H9 (cell line): ENCODE measurements around the gene KLF17. TPM values are rescaled to one million over a fixed set of nuclear protein-coding genes. Genes with fewer than 3 reads are reported as not detected.

ENCODE experiments used
- DNase-seq: peaks from one replicate; pipeline ENCODE4 v3.0.0-alpha.2; 2017
- H2AFZ ChIP-seq: one replicate; pipeline ENCODE4 v1.6.1; 2013; ENCODE audit warnings: mild to moderate bottlenecking, low read length, control low read depth, moderate library complexity
- H2AK5ac ChIP-seq: 2 replicates; pipeline ENCODE4 v1.6.1; 2013; ENCODE audit warnings: low read length, control low read depth, mixed read lengths; ENCODE audit not compliant: insufficient read length
- H2BK120ac ChIP-seq: one replicate; pipeline ENCODE4 v1.6.1; 2013; ENCODE audit warnings: low read depth, mild to moderate bottlenecking, low read length, control low read depth, inconsistent platforms; ENCODE audit not compliant: poor library complexity, severe bottlenecking
- H2BK12ac ChIP-seq: 2 replicates; pipeline ENCODE4 v1.6.1; 2013; ENCODE audit warnings: low read length, control low read depth, mixed read lengths, low read depth; ENCODE audit not compliant: insufficient read length
- H2BK15ac ChIP-seq: 2 replicates; pipeline ENCODE4 v1.6.1; 2013; ENCODE audit warnings: low read depth, low read length, control low read depth
- H2BK20ac ChIP-seq: one replicate; pipeline ENCODE4 v1.6.1; 2013; ENCODE audit warnings: low read depth, mild to moderate bottlenecking, low read length, control low read depth, inconsistent platforms; ENCODE audit not compliant: poor library complexity, severe bottlenecking
- H2BK5ac ChIP-seq: 2 replicates; pipeline ENCODE4 v1.6.1; 2013; ENCODE audit warnings: low read length, control low read depth, mixed read lengths; ENCODE audit not compliant: insufficient read length
- H3K14ac ChIP-seq: 2 replicates; pipeline ENCODE4 v1.6.1; 2013; ENCODE audit warnings: low read length, control low read depth; ENCODE audit not compliant: insufficient read depth
- H3K18ac ChIP-seq: 2 replicates; pipeline ENCODE4 v1.6.1; 2013; ENCODE audit warnings: low read depth, mild to moderate bottlenecking, mixed read lengths, low read length, control low read depth; ENCODE audit not compliant: insufficient read length
- H3K23ac ChIP-seq: 2 replicates; pipeline ENCODE4 v1.6.1; 2013; ENCODE audit warnings: low read length, control low read depth, mixed read lengths, low read depth; ENCODE audit not compliant: insufficient read length
- H3K23me2 ChIP-seq: 2 replicates; pipeline ENCODE4 v1.6.1; 2013; ENCODE audit warnings: low read depth, mild to moderate bottlenecking, mixed read lengths, low read length, control low read depth; ENCODE audit not compliant: insufficient read length, poor library complexity, severe bottlenecking
- H3K27ac ChIP-seq: 2 replicates; pipeline ENCODE4 v1.5.1; 2013; ENCODE audit warnings: low read length, control low read depth, mixed read lengths, low read depth; ENCODE audit not compliant: insufficient read length
- H3K27me3 ChIP-seq: 2 replicates; pipeline ENCODE4 v1.6.1; 2013; ENCODE audit warnings: low read length, control low read depth, inconsistent platforms; ENCODE audit not compliant: insufficient read depth
- H3K4ac ChIP-seq: 2 replicates; pipeline ENCODE4 v1.6.1; 2013; ENCODE audit warnings: low read depth, mild to moderate bottlenecking, control low read depth, inconsistent platforms, low read length, moderate library complexity
- H3K4me1 ChIP-seq: 2 replicates; pipeline ENCODE4 v1.6.1; 2013; ENCODE audit warnings: low read length, control low read depth, inconsistent platforms; ENCODE audit not compliant: insufficient read depth
- H3K4me2 ChIP-seq: 2 replicates; pipeline ENCODE4 v1.6.1; 2013; ENCODE audit warnings: low read length, control low read depth, mixed read lengths; ENCODE audit not compliant: insufficient read length, insufficient read depth
- H3K56ac ChIP-seq: 2 replicates; pipeline ENCODE4 v1.6.1; 2013; ENCODE audit warnings: low read depth, mild to moderate bottlenecking, mixed read lengths, low read length, control low read depth; ENCODE audit not compliant: insufficient read length
- H3K79me1 ChIP-seq: 2 replicates; pipeline ENCODE4 v1.6.1; 2013; ENCODE audit warnings: low read depth, mild to moderate bottlenecking, moderate library complexity, low read length, control low read depth, inconsistent platforms; ENCODE audit not compliant: insufficient read depth, poor library complexity, severe bottlenecking
- H3K79me2 ChIP-seq: 2 replicates; pipeline ENCODE4 v1.6.1; 2013; ENCODE audit warnings: low read length, control low read depth, inconsistent platforms; ENCODE audit not compliant: insufficient read depth
- H3K9ac ChIP-seq: 2 replicates; pipeline ENCODE4 v1.6.1; 2013; ENCODE audit warnings: low read length, control low read depth, mixed read lengths; ENCODE audit not compliant: insufficient read length; ENCODE audit errors: extremely low read depth
- H3K9me3 ChIP-seq: one replicate; pipeline ENCODE4 v1.6.1; 2013; ENCODE audit warnings: low read depth, low read length, inconsistent platforms; ENCODE audit not compliant: control insufficient read depth
- H3T11ph ChIP-seq: one replicate; pipeline ENCODE4 v1.6.1; 2013; ENCODE audit warnings: mild to moderate bottlenecking, low read length, control low read depth, inconsistent platforms
- H4K20me1 ChIP-seq: one replicate; pipeline ENCODE4 v1.6.1; 2013; ENCODE audit not compliant: control insufficient read depth, insufficient read length, insufficient read depth
- H4K5ac ChIP-seq: 2 replicates; pipeline ENCODE4 v1.6.1; 2013; ENCODE audit warnings: low read depth, mild to moderate bottlenecking, mixed read lengths, low read length, control low read depth; ENCODE audit not compliant: insufficient read length
- H4K8ac ChIP-seq: replicated peaks from 2 replicates; pipeline ENCODE4 v1.6.1; 2013; ENCODE audit warnings: low read length, control low read depth, mixed read lengths, low read depth; ENCODE audit not compliant: insufficient read length
- H4K91ac ChIP-seq: 2 replicates; pipeline ENCODE4 v1.6.1; 2013; ENCODE audit warnings: low read depth, mild to moderate bottlenecking, moderate library complexity, mixed read lengths, low read length, control low read depth; ENCODE audit not compliant: insufficient read length
- H3K27ac Mint-ChIP-seq, 3 experiments: 2 replicates in 2 of 3; 3 replicates in 1 of 3; pipeline ENCODE4 v1.8.0; 2020 to 2021; ENCODE audit warnings: mixed read lengths in 3 of 3, mild to moderate bottlenecking in 1 of 3, moderate library complexity in 1 of 3
- H3K27me3 Mint-ChIP-seq: 2 replicates; pipeline ENCODE4 v1.8.0; 2021; ENCODE audit warnings: low read depth, mild to moderate bottlenecking, moderate library complexity, mixed read lengths
- H3K36me3 Mint-ChIP-seq, 3 experiments: 2 replicates in 2 of 3; 3 replicates in 1 of 3; pipeline ENCODE4 v1.8.0; 2020 to 2021; ENCODE audit warnings: low read depth in 3 of 3, mixed read lengths in 3 of 3; ENCODE audit not compliant: insufficient read depth in 1 of 3
- H3K4me1 Mint-ChIP-seq, 2 experiments: 2 replicates each; pipeline ENCODE4 v1.8.0; 2020; ENCODE audit warnings: mixed read lengths in 2 of 2
- H3K4me3 Mint-ChIP-seq, 2 experiments: 2 replicates in 1 of 2; 3 replicates in 1 of 2; pipeline ENCODE4 v1.8.0; 2020 to 2021; ENCODE audit warnings: mild to moderate bottlenecking in 2 of 2, mixed read lengths in 2 of 2, moderate library complexity in 1 of 2
- H3K9me3 Mint-ChIP-seq, 2 experiments: 2 replicates in 1 of 2; 3 replicates in 1 of 2; pipeline ENCODE4 v1.8.0; 2020; ENCODE audit warnings: mild to moderate bottlenecking in 2 of 2, mixed read lengths in 2 of 2, moderate library complexity in 1 of 2
- WGBS: extraction: QIAGEN DNeasy Blood & Tissue Kit; methylation state at CpG from one replicate; pipeline ENCODE4 v1.1.7; 2013; ENCODE audit warnings: missing lambda C conversion rate, low lambda C conversion rate, mixed read lengths; ENCODE audit not compliant: insufficient read length; ENCODE audit errors: extremely low coverage; 5-methylcytosine and 5-hydroxymethylcytosine counted together
- total RNA-seq: library from RNA; stranded (reverse); gene quantifications from 2 replicates; pipeline ENCODE4 v1.2.1, GENCODE V29; 2021
- TF ChIP-seq, protein P1 (sequence below): fragments of 200-600 bp; sonication (generic); conservative IDR thresholded peaks from 3 replicates; pipeline ENCODE4 v1.8.0; 2021; ENCODE audit warnings: antibody characterized with exemption, mild to moderate bottlenecking

The KLF17 gene
- total RNA-seq, 1 experiment from 2014 or later: 0.09 TPM

GRCh38 chr1:44146536-44147361 is 28.1 kb downstream of the KLF17 start:
- Histone ChIP-seq H3K56ac (no peak overlapping the region), H4K8ac (no peak overlapping the region), H3K4ac (no peak overlapping the region), H3K27me3 (no peaks in the 10 kb centered on the region), H3T11ph (no peak overlapping the region), H2AK5ac (no peak overlapping the region), H3K9ac (no peak overlapping the region), H2BK12ac (peak overlapping the region; percentile 82), H2AFZ (peak overlapping the region; percentile 85), H3K27ac (no peak overlapping the region), H3K79me1 (no peaks in the 10 kb centered on the region), H3K79me2 (no peaks in the 10 kb centered on the region), H4K20me1 (no peaks in the 10 kb centered on the region), H4K91ac (no peak overlapping the region), H3K23me2 (no peaks in the 10 kb centered on the region), H4K5ac (no peak overlapping the region), H3K18ac (no peak overlapping the region), H2BK15ac (no peak overlapping the region; the same call in 1 of the 2 replicates), H3K4me1 (0 out of 2 replicates have a peak, but pooled peaks cover 3% of the 10 kb centered on the region), H3K9me3 (no peaks in the 10 kb centered on the region), H3K14ac (no peak overlapping the region), H2BK20ac (no peak overlapping the region), H3K23ac (no peak overlapping the region), H2BK120ac (no peak overlapping the region), H2BK5ac (no peak overlapping the region), H3K4me2 (no peak overlapping the region)
- Mint-ChIP-seq H3K4me1 (peaks cover 13 to 15% of the 10 kb centered on the region in 2 experiments), H3K4me3 (no peak overlapping the region), H3K9me3 (peaks cover 12 to 22% of the 10 kb centered on the region in 2 experiments), H3K27ac (peak overlapping the region in 2 of 3 experiments; percentile 32 to 91; a peak in 2 of 7 replicates), H3K27me3 (peaks cover 1% of the 10 kb centered on the region; the same call in 1 of the 2 replicates), H3K36me3 (peaks cover 0 to 22% (median 5%) of the 10 kb centered on the region in 3 experiments; a peak in 5 of 7 replicates)
- TF ChIP-seq, protein P1, sequence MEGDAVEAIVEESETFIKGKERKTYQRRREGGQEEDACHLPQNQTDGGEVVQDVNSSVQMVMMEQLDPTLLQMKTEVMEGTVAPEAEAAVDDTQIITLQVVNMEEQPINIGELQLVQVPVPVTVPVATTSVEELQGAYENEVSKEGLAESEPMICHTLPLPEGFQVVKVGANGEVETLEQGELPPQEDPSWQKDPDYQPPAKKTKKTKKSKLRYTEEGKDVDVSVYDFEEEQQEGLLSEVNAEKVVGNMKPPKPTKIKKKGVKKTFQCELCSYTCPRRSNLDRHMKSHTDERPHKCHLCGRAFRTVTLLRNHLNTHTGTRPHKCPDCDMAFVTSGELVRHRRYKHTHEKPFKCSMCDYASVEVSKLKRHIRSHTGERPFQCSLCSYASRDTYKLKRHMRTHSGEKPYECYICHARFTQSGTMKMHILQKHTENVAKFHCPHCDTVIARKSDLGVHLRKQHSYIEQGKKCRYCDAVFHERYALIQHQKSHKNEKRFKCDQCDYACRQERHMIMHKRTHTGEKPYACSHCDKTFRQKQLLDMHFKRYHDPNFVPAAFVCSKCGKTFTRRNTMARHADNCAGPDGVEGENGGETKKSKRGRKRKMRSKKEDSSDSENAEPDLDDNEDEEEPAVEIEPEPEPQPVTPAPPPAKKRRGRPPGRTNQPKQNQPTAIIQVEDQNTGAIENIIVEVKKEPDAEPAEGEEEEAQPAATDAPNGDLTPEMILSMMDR: no peak
- no CpG with 5 or more reads among the region's 28 CpGs for WGBS
- DNase-seq: peak; percentile 42
